Astrocyte (in vitro differentiated cells and primary cell): ENCODE measurements around the gene CACNA1D.

Source experiments
- CTCF ChIP-seq: IDR thresholded peaks from 2 replicates; pipeline ENCODE4 v1.5.1; 2011; ENCODE audit warnings: low read depth, mild to moderate bottlenecking, inconsistent platforms, low read length, moderate library complexity; ENCODE audit not compliant: insufficient read depth
- EZH2 ChIP-seq: IDR thresholded peaks from 2 replicates; pipeline ENCODE4 v1.6.1; 2012; ENCODE audit warnings: mild to moderate bottlenecking, low read length, inconsistent platforms; ENCODE audit not compliant: insufficient read depth

- TF ChIP-seq EZH2 (no peak), CTCF (no peak)
Measured at GRCh38 chr3:53641397-53641796, 147.0 kb downstream of the CACNA1D start.
